ENCODE results near the gene LCN9.

Gene LCN9

DNA sequence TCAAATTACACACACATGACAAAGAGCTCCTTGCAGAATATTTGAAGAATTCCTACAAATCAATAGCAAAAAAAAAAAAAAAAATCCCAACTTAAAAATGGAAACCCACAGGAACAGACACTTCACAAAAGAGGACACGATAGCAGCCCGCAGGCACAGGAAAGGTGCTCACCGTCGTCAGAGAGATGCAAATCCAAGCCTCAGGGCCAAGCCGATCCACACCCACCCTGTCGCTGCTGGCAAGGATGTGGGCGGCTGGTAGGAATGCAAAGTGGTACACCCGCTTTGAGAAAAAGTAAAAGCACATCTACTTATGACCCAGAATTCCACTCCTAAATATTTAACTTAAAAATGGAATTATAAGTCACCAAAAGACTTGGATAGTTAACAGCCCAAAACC is 10.8 kb downstream of the LCN9 start:
- DNase-seq: no peak

DNA sequence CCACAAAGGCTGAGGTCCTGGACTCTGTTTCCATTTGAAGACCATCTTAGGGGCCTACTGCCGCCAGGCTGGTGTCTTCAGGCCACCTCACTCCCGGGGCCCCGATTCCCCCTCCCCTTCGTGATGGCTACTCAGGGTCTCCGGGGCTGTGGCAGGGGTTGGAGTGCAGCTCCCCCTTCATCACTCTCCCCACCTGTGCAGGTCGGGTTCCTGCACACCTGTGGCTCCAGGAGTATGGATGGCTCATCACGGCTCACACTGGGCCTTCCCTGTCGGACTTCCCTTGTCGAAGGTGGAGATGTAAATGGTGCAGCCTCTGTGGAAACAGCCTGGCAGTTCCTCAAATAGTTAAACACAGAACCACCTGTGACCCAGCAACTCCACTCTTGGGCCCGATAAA is 11.9 kb downstream of the LCN9 start:
- no peak for DNase-seq

DNA sequence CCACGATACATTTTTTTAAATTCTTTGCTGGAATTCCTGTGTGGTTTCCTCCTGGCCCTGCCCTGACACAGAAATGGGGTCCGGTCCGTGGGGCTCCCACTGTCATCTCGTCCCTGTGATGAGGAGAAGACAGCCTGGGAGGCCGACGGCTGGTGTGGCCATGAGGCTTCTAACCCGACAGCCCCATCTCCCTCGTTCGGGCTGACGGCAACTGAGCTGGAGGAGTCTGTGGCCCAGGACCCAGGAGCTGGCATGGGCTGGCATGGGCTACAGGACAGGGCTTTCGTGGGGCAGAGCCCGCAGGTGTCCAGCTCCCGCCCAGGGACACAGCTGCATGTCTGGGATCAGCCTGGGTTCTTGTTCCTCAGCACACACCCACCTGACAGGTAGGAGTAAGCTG is 13.8 kb downstream of the LCN9 start:
- no peak for DNase-seq

DNA sequence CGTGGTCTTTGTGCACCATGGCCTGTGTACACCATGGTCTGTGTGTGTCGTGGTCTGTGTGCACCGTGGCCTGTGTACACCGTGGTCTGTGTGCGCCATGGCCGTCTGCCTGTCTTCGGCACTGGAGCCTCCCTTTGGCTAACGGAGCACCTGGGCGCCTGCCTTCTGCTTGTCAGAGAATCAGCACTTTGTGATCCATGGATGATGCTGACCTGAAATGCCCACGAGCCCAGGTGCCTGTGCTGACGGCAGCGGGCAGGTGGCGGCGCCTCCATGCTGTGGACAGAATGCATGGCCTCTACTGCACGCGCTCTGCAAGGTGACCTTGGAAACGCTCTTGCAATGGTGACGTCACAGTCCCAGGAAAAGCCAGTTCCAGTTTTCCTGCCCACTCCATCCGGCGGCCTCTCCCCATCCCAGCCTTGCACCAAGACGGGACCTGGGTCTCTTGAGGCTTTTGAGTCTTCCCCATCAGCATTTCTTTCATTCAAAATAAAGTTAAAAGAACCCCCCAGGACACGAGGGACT is 14.6 kb downstream of the LCN9 start:
- no peak for DNase-seq

DNA sequence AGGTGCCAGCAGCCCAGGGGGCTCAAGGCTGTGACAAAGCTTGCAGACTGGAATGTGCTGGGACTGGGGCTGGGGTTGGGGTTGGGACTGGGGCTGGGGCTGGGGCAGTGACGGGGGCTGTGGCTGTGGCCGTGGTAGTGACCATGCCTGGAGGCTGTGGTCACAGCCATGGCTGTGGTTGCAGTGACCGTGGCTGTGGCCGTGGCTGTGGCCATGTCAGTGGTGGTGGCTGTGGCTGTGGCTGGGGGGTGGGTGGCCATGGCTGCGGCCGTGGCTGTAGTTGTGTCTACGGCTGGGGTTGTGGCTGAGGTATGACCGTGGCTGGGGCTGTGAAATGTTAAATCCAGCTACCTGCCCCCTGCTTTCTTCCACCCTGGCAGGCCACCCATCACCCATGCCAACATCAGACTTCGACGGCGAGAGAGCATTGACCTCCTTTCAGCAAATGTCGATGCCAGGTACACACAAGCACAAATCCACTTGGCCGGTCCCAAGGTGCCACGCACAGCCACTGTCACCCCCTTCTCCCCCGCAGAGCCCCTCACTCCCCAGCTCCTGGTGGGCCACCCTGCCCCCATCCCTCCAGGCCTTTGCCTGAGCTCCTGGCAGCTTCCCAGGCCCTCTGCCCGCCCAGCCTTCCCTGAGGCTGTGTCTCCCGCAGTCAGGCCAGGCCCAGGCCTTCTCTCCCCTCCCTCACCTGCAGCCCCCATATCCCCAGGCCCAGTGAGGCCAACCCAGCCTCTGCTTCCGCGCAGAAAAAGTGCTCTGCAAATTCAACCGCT is 15.3 kb downstream of the LCN9 start:
- no peak for DNase-seq

DNA sequence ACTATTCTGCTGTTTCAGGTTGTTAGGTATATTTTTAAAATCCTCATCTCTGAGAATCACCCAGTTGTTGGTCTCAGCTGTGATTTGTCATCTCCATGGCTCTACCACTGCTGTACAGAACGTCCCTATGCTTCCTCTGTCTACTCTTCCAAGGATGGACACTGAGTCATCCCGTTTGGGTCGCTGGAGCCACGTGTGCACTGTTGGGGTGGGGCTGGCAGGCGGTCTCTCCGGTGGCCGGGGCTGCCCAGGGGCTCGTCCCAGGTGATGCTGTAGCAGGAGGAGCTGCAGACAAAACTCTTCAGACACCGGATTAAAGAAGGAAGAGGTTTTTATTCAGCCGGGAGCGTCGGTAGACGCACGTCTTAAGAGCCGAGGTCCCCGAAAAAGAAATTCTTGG is 16.9 kb downstream of the LCN9 start:
- no peak for DNase-seq

DNA sequence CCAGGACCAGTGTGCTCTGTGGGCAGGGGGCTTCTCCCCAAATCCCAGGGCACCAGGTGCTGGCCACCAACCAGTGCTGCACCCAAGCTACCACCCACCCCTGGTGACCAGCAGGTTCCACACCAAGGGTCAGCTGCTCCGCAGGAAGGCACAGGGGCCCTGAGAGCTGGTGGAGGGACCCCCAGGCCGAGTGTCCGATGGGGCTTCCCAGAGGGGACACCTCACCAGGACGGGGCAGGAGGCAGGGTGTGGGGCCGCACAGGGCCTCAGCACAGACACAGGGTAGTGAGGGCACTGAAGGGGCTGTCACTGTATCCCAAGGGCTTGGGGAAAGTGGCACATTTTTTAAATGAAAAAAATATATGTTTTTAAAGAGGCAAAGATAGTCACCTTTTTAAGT is 18.1 kb downstream of the LCN9 start:
- no peak for DNase-seq

DNA sequence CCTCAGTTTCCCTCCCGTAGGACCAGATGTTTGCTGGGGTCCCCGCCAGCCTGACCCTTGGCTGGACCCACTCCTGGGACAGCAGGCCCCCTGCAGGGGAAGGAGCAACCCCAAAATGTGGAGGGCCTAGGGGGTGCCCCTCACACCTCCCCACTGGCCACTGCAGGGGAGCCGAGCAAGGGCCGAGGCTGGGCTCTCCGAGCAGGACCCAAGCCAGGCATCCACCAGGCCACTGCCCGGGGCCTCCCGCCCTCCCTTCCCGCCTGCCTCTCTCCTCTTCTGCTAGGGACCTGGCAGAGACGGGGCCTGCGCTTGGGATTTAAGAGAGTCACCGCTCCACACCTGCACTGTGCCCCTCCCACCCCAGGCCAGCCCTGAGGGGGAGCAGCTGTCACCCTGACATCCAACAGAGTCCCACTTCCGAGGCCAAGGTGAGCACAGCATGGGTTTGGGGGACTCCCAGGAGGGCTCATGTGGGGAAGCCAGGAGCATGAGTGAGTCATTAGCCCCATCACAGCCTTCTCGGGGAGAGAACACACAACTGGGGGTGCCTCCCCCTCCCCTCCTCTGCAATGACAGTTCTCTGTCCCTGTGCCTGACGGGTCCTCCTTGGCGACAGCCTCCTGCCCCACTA is 20.4 kb downstream of the LCN9 start:
- no peak for DNase-seq

DNA sequence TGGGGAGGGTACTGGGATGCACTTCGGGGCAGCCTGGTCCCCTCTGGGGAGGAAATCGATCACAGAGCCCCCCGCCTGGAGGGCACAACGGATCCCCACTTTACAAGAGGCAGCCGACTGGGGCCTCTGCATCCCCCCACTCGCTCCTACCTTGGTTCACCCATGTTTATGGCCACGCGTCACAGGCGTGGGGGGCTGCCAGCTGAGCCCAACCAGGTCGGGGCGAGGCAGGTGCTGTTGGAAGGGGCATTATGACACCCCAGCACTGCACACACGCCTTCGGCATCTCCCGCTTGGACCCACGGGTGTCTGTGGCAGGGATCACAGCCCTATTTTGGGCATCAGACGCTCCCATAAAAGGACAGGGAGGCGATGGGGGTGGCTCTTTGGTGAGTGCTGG is 21.6 kb downstream of the LCN9 start:
- DNase-seq: no peak

DNA sequence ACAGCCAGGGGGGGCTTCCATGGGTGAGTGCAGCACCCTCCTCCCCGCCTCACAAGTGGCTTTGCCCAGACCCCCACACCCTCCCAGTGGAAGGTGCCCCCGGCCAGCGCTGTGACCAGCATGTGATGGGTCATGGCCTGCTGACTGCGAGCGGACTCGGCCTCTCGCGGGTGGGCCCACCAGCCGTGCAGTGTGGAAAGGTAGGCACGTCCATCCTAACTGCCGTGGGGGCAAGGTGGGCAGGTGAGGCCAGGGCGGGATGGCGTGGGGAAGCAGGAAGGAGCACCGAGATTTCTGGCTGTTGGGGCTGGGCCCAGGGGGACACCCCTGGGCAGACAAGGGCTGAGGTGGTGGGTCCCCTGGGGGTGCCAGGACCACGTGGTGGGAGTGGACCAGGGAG is 24.1 kb downstream of the LCN9 start:
- DNase-seq: no peak

DNA sequence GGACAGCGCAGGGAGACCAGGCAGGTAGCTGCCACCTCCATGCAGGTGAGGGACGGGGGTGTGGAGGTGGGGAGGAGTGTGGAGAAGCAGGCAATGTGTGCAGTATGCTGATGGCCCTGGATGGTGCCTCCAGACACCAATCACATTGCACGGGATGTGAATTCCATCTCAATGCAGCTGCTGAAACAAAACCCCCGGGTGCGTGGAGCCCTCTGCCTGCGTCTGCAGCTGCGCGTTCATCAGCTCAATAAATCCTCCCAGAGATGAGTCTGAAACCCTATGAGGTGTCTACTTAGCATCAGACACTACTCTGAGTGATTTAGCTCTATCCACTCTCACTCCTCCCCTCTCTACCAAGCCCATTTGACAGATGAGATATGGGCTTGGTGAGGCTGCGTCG is 25.9 kb downstream of the LCN9 start:
- no peak for DNase-seq

DNA sequence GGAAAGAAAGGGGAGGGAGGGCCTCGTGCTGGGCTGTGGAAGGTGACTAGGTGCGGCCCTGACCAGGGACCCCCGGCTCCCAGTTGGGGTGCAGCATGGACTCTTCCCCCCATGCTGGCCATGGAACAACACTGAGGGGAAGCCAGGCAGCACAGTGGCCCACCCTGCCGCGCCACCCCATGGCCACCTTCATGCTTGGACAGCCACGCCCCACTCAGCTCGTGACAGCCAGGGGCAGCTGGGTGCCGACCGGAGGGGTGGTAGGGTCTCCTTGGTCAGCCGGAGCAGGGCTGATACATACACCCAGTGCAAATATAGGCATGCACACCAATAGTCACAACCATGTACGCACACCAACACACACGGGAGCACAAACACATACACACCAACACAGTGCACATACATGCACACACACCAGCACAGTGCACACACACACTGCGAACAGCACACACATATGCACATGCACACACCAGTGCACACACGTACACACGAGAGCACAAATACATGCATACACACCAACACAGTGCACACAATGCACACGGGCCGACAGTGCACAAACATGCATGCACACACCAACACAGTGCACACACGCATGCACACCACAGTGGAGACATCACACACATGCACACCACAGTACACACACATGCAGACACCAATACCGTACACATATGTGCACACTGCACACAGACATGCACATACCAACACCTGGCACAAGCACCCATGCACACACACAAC is 27.9 kb downstream of the LCN9 start:
- no peak for DNase-seq

DNA sequence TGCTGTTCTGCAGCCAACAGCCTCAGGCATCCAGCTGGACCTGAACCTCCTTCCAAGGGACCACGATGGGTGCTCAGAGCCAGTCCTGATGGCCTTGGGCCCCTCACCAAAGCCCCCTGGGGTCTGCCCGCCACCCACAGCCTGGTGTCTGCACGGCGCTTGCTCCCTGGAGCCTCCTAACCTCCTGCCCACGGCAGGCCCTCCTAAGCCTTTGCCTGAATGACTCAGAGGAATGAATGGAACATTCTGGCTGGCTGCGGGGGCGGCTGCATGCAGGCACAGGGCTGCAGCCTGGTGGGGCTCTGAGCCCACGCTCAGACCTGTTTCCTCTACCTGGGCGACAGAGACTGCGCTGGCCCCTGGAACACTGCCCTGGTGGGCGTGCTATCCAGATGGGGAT is 29.3 kb downstream of the LCN9 start:
- no peak for DNase-seq

DNA sequence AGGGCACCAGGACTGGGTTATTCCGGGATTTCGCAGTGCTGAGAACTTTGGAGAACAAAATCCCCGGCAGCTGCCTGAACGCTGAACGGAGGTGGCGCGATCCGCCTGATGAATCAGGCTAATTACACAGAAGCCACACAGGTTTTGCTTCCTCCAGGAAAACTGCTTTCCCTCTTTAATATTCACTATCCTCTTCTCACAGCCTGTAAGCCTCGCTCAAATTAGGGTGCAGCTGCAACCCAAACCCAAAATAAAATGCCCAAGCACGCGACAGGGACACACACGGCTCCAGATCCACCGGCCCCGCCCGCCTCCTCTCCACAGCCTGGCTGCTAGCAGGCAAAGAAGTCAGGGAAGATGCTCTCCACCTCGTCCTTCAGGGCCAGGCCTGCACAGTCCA is 30.2 kb downstream of the LCN9 start:
- DNase-seq: no peak

DNA sequence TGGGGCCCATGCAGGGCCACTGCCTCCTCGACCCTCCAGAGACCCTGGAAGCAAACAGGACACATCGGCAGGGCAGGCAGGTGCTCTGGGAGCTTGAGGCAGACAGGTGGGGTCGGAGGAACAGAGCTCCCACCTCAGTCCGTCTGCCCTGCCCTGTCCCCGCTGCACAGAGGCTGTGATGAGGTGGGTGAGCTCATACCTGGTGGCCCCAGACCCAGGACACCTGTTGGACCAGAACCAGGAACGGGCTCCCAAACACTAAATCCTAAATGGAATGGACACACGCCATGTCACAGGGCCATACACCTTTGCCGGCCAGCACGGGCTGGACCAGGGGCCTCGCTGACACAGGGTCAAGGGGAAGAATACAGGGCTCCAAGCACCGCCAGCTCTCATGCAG is 30.7 kb downstream of the LCN9 start:
- DNase-seq: no peak

DNA sequence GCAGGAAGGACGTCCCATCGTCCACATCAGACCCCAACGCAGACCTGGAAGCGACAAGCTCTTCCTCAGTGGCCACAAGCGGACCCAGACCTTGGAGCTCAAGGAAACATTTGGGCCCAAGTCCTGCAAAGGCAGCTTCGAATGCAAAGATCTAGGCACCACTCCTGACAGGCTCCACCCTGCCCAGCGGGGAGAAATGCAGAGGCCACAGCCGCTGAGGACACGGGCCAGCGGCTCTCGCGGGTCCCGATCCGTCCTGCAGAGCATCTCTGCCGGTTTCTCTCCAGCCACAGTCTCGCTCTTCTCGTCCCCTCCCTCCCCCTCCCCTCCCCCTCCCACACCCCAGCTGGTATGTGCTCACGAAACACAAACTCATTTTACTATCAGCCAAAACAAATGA is 31.3 kb downstream of the LCN9 start:
- DNase-seq: no peak

DNA sequence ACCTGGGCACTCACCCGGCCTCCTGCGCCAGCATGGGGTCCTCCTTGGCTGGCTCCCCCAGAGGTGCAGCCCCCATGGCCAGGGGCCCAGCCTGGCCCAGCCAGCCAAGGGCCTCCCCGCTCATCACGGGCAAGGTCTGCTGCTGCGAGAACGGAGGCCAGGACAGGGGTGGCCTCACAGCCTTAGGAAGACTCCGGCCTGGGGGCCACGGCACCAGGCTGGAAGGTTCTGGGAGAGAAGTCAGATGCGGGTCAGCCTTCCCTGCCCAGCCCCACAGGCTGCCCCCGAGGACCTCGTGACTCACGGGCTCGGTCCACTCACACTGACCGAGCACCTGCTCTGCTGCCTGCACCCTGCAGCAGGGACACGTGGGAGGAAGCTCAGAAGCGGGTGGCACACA is 31.9 kb downstream of the LCN9 start:
- no peak for DNase-seq

DNA sequence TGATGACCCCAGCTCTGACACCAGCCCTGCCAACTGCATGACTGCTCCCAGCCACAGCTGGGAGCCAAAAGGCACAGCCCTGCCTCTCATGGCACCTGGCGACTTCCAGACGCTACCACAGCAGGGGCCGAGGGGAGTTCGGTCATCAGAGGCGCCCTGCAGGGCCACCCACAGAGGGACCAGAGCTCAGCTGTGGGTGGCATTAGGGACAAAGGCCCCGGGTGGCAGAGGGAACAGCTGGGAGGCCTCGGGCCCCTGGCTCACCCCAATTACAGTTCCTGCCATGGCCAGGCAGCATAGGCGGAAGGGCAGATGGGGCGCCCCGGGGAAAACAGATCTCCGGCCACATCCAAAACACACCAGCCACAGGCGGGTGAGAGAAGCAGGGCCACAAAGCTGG is 32.5 kb downstream of the LCN9 start:
- DNase-seq: no peak

DNA sequence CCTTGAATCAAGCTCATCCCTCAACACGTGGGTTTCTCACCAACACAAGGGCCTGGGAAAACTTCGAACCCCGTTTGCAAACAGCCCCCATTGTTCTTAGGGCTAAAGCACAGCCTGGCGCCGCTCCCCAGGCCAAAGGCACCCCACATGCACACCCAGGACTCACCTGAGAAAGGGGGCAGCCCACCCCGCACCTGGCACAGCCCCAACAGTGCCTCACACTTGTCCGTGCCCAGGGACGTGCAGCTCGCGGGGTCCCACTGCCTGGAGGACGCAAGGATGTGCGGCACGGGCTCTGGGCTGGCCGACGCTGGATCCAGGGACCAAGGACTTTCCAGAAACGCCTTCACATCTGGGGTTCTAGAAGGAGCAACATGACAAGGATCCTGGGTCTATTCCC is 33.3 kb downstream of the LCN9 start:
- no peak for DNase-seq

DNA sequence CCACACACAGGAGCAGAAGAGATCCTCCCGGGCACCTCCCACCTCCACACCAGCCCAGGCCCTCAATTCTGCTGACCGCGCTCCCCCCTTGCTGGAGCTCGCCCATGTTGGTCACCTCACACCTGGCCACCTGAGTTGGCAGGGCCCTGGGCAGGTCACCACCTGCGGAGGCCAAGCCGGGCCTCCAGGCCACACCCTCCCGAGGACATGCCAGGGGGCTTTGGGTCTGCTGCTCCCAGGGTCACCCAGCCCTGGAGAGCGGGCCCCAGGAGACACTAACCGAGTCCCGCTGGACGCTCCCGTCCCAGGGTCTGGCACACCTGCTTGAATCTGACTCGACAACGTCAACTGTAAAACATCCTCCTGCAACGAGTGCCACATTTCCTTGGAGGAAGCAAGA is 34.1 kb downstream of the LCN9 start:
- no peak for DNase-seq

DNA sequence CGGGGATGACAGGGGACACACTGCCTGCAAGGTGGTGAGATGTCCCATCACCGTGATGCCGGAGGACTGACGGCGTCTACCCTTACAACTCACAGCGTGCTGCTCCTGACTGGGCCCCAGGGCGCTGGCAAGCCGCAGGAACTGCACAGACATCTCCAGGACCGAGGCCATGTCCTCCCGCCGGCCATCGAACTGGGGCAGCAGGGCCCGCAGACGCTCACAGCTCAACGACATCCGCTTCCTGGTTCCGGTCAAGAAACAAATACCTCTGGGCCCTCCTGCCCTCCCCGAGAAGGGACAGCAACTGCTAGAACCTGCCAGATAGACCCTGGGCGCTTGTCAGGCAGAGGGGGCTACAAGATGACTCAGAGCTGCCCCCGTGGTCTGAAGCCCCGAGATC is 35.1 kb downstream of the LCN9 start:
- DNase-seq: no peak

DNA sequence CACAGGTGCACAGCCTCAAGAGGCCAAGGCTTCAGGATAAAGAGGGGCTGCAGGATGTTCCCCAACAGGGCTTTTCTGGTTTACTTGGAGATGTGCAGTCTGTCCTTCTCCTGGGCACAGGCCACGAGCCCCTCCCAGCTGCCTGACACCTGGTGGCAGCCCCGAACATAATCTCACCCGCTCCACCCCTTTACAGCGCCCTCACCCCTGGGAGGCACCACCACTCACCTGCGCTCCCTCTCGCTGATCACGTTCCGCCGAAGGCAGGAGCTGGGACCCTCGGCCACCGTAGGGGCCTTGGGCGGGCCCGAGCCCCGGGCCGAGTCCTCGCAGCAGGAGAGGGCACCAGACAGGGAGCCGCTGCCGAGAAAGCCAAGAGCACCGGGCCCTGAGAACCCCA is 35.7 kb downstream of the LCN9 start:
- no peak for DNase-seq

DNA sequence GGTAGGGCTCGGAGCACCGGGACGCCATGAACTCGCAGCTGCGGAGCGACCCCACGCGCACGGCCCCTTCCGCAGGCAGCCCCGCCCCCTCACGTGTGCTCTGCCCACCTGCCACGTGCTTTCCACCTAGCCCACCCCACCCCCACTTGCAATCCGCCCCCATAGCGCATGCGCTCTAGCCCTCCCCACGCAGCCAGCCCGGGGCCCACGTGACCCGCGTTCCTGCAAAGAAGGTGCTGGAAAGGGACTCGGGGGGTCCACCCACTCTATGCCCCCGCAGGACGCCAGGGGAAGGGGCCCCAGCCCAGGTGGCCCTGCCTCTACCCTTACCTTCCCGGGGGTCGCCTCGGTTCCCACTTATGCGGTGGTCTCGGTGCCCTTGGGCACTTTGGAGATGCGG is 36.3 kb downstream of the LCN9 start, which contains the start of gene SOHLH1:
TSS of gene SOHLH1 (minus strand) at position 42 of the 400 bp plus-strand sequence. CDS start at position 28, 14 bp downstream.
- DNase-seq: no peak

DNA sequence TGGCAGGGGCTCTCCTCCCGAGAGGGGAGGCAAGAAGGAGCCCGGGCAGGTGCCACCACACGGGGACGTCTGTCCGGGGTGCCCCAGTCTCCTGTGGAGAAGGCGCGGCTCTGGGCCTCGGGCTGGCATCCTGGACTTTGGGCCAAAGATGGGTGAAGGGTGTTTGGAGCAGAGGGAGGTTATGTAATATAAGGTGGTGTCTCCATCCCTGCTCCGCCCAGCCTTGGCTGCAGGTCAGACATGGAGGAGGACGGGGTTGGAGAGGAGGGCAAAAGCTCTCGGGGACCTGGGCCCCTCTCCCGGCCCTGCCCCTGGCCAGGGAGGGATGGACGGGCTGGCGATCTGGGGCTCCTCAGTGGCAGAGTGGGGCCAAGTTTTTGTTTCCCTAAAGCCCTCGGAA is 37.4 kb downstream of the LCN9 start:
- no peak for DNase-seq

Measured in NCI-H82 (cell line).